ENCODE measurements around the gene CPPED1. TPM values are rescaled to one million over a fixed set of nuclear protein-coding genes. Genes with fewer than 3 reads are reported as not detected.

Gene CPPED1
- total RNA-seq, 4 donors from 2014 or later = 7.3 to 24.5 (median 11.8) TPM

- TF ChIP-seq POLR2A (IDR thresholded peaks at IDR 0.05) (no peak), CTCF (IDR thresholded peaks at IDR 0.05) (no peak), POLR2AphosphoS5 (IDR thresholded peaks at IDR 0.05) (no peak), EP300 (IDR thresholded peaks at IDR 0.05) (no peak)
- Histone ChIP-seq H3K4me3 (no peak overlapping the region), H3K27ac (no peak overlapping the region), H3K36me3 (peaks cover 0 to 26% of the 10 kb centered on the region in 2 donors), H3K27me3 (no peaks in the 10 kb centered on the region), H3K9me3 (peaks cover 0 to 12% (median 0%) of the 10 kb centered on the region in 3 donors), H3K4me1 (no peaks in the 10 kb centered on the region)
- no peak for ATAC-seq
- 82 to 83% methylated on average over 3 to 5 of the region's 6 CpGs for WGBS, 2 donors (ENCODE audit: low coverage in 1 of 2)
Measured at GRCh38 chr16:12674071-12674470, 129.6 kb downstream of the CPPED1 start.

GRCh38 chr16:12673466-12673865, 130.2 kb downstream of the CPPED1 start:
- Histone ChIP-seq H3K9me3 (peaks cover 0 to 15% (median 0%) of the 10 kb centered on the region in 3 donors), H3K27me3 (no peaks in the 10 kb centered on the region), H3K4me1 (no peaks in the 10 kb centered on the region), H3K36me3 (peaks cover 0 to 26% of the 10 kb centered on the region in 2 donors), H3K4me3 (no peak overlapping the region), H3K27ac (no peak overlapping the region)
- ATAC-seq = no peak
- WGBS, 2 donors (ENCODE audit: low coverage in 1 of 2) = 79 to 81% methylated on average over 6 to 10 of the region's 10 CpGs
- TF ChIP-seq POLR2AphosphoS5 (IDR thresholded peaks at IDR 0.05) (no peak), EP300 (IDR thresholded peaks at IDR 0.05) (no peak), POLR2A (IDR thresholded peaks at IDR 0.05) (no peak), CTCF (IDR thresholded peaks at IDR 0.05) (no peak)

GRCh38 chr16:12672986-12673385, 130.7 kb downstream of the CPPED1 start:
- Histone ChIP-seq H3K27ac (no peak overlapping the region), H3K4me3 (no peak overlapping the region), H3K4me1 (no peaks in the 10 kb centered on the region), H3K9me3 (peaks cover 0 to 17% (median 0%) of the 10 kb centered on the region in 3 donors), H3K36me3 (peaks cover 0 to 26% of the 10 kb centered on the region in 2 donors), H3K27me3 (no peaks in the 10 kb centered on the region)
- no peak for TF ChIP-seq POLR2AphosphoS5 (IDR thresholded peaks at IDR 0.05)
- TF ChIP-seq POLR2A (IDR thresholded peaks at IDR 0.05) = no peak
- TF ChIP-seq CTCF (IDR thresholded peaks at IDR 0.05) = no peak
- TF ChIP-seq EP300 (IDR thresholded peaks at IDR 0.05) = no peak
- WGBS, 2 donors (ENCODE audit: low coverage in 1 of 2) = 82 to 93% methylated on average over 6 of the region's 8 CpGs
- ATAC-seq = no peak

GRCh38 chr16:12669908-12670307, 133.8 kb downstream of the CPPED1 start:
- H3K4me1 ChIP-seq = no peaks in the 10 kb centered on the region
- no peak for ATAC-seq
- no peak overlapping the region for H3K27ac ChIP-seq
- H3K9me3 ChIP-seq = peaks cover 0 to 26% (median 0%) of the 10 kb centered on the region in 3 donors
- 88 to 100% methylated on average over 1 to 5 of the region's 6 CpGs for WGBS, 2 donors (ENCODE audit: low coverage in 1 of 2)
- H3K27me3 ChIP-seq = no peaks in the 10 kb centered on the region
- H3K36me3 ChIP-seq = peaks cover 0 to 26% of the 10 kb centered on the region in 2 donors
- no peak overlapping the region for H3K4me3 ChIP-seq
- TF ChIP-seq POLR2A (IDR thresholded peaks at IDR 0.05) (no peak), CTCF (IDR thresholded peaks at IDR 0.05) (no peak), EP300 (IDR thresholded peaks at IDR 0.05) (no peak), POLR2AphosphoS5 (IDR thresholded peaks at IDR 0.05) (no peak)

GRCh38 chr16:12667909-12668308, 135.8 kb downstream of the CPPED1 start:
- TF ChIP-seq POLR2A (IDR thresholded peaks at IDR 0.05) (no peak), CTCF (IDR thresholded peaks at IDR 0.05) (no peak), EP300 (IDR thresholded peaks at IDR 0.05) (no peak), POLR2AphosphoS5 (IDR thresholded peaks at IDR 0.05) (no peak)
- peaks cover 0 to 26% (median 0%) of the 10 kb centered on the region in 3 donors for H3K9me3 ChIP-seq
- H3K27ac ChIP-seq = no peak overlapping the region
- no peaks in the 10 kb centered on the region for H3K4me1 ChIP-seq
- H3K36me3 ChIP-seq = peaks cover 0 to 34% of the 10 kb centered on the region in 2 donors
- no peak overlapping the region for H3K4me3 ChIP-seq
- WGBS, 2 donors (ENCODE audit: low coverage in 1 of 2) = 44 to 70% methylated on average over 2 to 3 of the region's 3 CpGs
- ATAC-seq = no peak
- H3K27me3 ChIP-seq = no peaks in the 10 kb centered on the region

Measured in gastroesophageal sphincter (tissue), 4 donors.